GM12878 (cell line): Measurements from ENCODE around the gene CCDC8. TPM values are rescaled to one million over a fixed set of nuclear protein-coding genes. Genes with fewer than 3 reads are reported as not detected.

ENCODE experiments used
- EZH2 ChIP-seq: IDR thresholded peaks from 2 replicates; pipeline ENCODE4 v1.6.1; 2012; ENCODE audit warnings: low read depth, mild to moderate bottlenecking, control low read depth, inconsistent platforms, low read length, borderline replicate concordance; ENCODE audit not compliant: control insufficient read depth
- IRF3 ChIP-seq: fragments of 450-650 bp; IDR thresholded peaks from 2 replicates; pipeline ENCODE4 v1.6.1; 2014; ENCODE audit warnings: mild to moderate bottlenecking
- RFX5 ChIP-seq: IDR thresholded peaks from 2 replicates; pipeline ENCODE4 v1.6.1; 2011; ENCODE audit warnings: low read depth, low read length, improper control_type of control experiment
- SIX5 ChIP-seq: IDR thresholded peaks from 2 replicates; pipeline ENCODE4 v1.6.1; 2011; ENCODE audit warnings: mild to moderate bottlenecking, low read depth, low read length, moderate library complexity; ENCODE audit not compliant: severe bottlenecking
- ZBTB4 ChIP-seq: fragments of 450-650 bp; formaldehyde crosslinking; IDR thresholded peaks from 2 replicates; pipeline ENCODE4 v1.4.0; 2022; ENCODE audit warnings: mild to moderate bottlenecking, moderate library complexity
- ZNF592 ChIP-seq: fragments of 450-650 bp; IDR thresholded peaks from 2 replicates; pipeline ENCODE4 v1.6.1; 2017; ENCODE audit warnings: mild to moderate bottlenecking, moderate library complexity
- polyA plus RNA-seq, 11 experiments: library from polyadenylated mRNA; depleted of rRNA in 4 of 11; unstranded in 6 of 11; stranded (reverse) in 5 of 11; fragments of >200 nt; fragmentation: Nextera tagmentation in 4 of 11; fragmentation: Illumina TruSeq in 1 of 11; extraction: Ambion mirVana in 4 of 11; extraction: Trizol in 1 of 11; gene quantifications; 1 replicate in 1 of 11; 2 replicates in 10 of 11; pipeline versions ENCODE4 v1.2.1 to v1.2.3, GENCODE V29; 2011 to 2016; ENCODE audit warnings: inconsistent platforms in 2 of 11, missing spikeins in 2 of 11, low read depth in 1 of 11
- total RNA-seq, 4 experiments: library from RNA; depleted of rRNA in 3 of 4; stranded (reverse); fragments of >200 nt in 3 of 4; fragmentation: Illumina TruSeq in 1 of 4; extraction: Trizol in 1 of 4; gene quantifications; 2 replicates each; pipeline versions ENCODE4 v1.2.1 to v1.2.3, GENCODE V29; 2013 to 2021

Gene CCDC8
- total and polyA plus RNA-seq, 10 of the 15 experiments (the other 5 are each of a cell fraction or from before 2014, with no cell fraction given), result under 0.01 to 0.15 (median 0.05) TPM; not detected in 5

- no peak for TF ChIP-seq ZBTB4 (CRISPR knock-in tag)
- TF ChIP-seq EZH2, result no peak
- no peak for TF ChIP-seq IRF3
- TF ChIP-seq SIX5, result no peak
- TF ChIP-seq RFX5, result no peak
- TF ChIP-seq ZNF592, result no peak
- TF ChIP-seq, all 136 proteins: peak for 0
Measured at GRCh38 chr19:46410205-46411087, 2.9 kb downstream of the CCDC8 start (continued).
